Erythroblast (primary cell): ENCODE results near the gene ELFN2.

Experiments
- DNase-seq, 2 experiments: peaks; one replicate each; lab custom pipeline; 2025; lab: John Stamatoyannopoulos, UW
- GATA1 ChIP-seq: IDR thresholded peaks from 2 replicates; pipeline ENCODE4 v1.6.1; 2011; ENCODE audit warnings: low read depth, mild to moderate bottlenecking, control low read depth, low read length, moderate library complexity
- POLR2A ChIP-seq: IDR thresholded peaks from 2 replicates; pipeline ENCODE4 v1.6.1; 2011; ENCODE audit warnings: mild to moderate bottlenecking, low read length

The ELFN2 gene

GRCh38 chr22:37325039-37325395 is 102.3 kb downstream of the ELFN2 start:
- TF ChIP-seq GATA1 (no peak), POLR2A (no peak)
- DNase-seq: no peak

GRCh38 chr22:37324340-37325038 is 102.8 kb downstream of the ELFN2 start:
- TF ChIP-seq GATA1: no peak
- TF ChIP-seq POLR2A: no peak
- no peak for DNase-seq

GRCh38 chr22:37320726-37321677 is 106.3 kb downstream of the ELFN2 start:
- no peak for DNase-seq
- TF ChIP-seq POLR2A: no peak
- TF ChIP-seq GATA1: no peak

- DNase-seq: no peak
- TF ChIP-seq POLR2A (no peak), GATA1 (no peak)
Measured at GRCh38 chr22:37319469-37319868, 107.8 kb downstream of the ELFN2 start.

- DNase-seq: no peak
- TF ChIP-seq GATA1: no peak
- TF ChIP-seq POLR2A: no peak
Measured at GRCh38 chr22:37318364-37319109, 108.7 kb downstream of the ELFN2 start.
